Keratinocyte (primary cell): ENCODE results near the gene POP4.

Experiments
- EZH2 ChIP-seq: IDR thresholded peaks from one replicate; pipeline ENCODE4 v1.6.1; 2012; ENCODE audit warnings: inconsistent platforms, mild to moderate bottlenecking, low read length, moderate library complexity
- TF ChIP-seq, protein P1 (sequence below), 3 experiments: IDR thresholded peaks in 1 of 3; conservative IDR thresholded peaks in 1 of 3; optimal IDR thresholded peaks in 1 of 3; 2 replicates in 2 of 3; 3 replicates in 1 of 3; pipeline versions ENCODE3 to v1.5.1; 2011; ENCODE audit warnings: low read length in 3 of 3, mild to moderate bottlenecking in 3 of 3, moderate library complexity in 2 of 3, control low read depth in 1 of 3, inconsistent platforms in 1 of 3; ENCODE audit not compliant: insufficient read depth in 2 of 3; ENCODE audit errors: extremely low read depth in 1 of 3

GRCh38 chr19:29629836-29630534 is 23.9 kb downstream of the POP4 start:
- TF ChIP-seq, protein P1, sequence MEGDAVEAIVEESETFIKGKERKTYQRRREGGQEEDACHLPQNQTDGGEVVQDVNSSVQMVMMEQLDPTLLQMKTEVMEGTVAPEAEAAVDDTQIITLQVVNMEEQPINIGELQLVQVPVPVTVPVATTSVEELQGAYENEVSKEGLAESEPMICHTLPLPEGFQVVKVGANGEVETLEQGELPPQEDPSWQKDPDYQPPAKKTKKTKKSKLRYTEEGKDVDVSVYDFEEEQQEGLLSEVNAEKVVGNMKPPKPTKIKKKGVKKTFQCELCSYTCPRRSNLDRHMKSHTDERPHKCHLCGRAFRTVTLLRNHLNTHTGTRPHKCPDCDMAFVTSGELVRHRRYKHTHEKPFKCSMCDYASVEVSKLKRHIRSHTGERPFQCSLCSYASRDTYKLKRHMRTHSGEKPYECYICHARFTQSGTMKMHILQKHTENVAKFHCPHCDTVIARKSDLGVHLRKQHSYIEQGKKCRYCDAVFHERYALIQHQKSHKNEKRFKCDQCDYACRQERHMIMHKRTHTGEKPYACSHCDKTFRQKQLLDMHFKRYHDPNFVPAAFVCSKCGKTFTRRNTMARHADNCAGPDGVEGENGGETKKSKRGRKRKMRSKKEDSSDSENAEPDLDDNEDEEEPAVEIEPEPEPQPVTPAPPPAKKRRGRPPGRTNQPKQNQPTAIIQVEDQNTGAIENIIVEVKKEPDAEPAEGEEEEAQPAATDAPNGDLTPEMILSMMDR (optimal IDR thresholded peaks at IDR 0.05 in 1 of 3, IDR thresholded peaks at IDR 0.05 in 1 of 3, conservative IDR thresholded peaks at IDR 0.05 in 1 of 3; ENCODE audit: extremely low read depth in 1 of 3, insufficient read depth in 2 of 3, low read length in 3 of 3) = no peak
- no peak for TF ChIP-seq EZH2
